ENCODE data around the gene CYP1A2.
A peak's percentile ranks its signal among the peaks of the same experiment; 100 is the strongest.

CYP1A2 gene

GRCh38 chr15:74773731-74774252, 25.1 kb downstream of the CYP1A2 start:
- no peak overlapping the region for H3K27ac ChIP-seq
- TF ChIP-seq, protein P1, sequence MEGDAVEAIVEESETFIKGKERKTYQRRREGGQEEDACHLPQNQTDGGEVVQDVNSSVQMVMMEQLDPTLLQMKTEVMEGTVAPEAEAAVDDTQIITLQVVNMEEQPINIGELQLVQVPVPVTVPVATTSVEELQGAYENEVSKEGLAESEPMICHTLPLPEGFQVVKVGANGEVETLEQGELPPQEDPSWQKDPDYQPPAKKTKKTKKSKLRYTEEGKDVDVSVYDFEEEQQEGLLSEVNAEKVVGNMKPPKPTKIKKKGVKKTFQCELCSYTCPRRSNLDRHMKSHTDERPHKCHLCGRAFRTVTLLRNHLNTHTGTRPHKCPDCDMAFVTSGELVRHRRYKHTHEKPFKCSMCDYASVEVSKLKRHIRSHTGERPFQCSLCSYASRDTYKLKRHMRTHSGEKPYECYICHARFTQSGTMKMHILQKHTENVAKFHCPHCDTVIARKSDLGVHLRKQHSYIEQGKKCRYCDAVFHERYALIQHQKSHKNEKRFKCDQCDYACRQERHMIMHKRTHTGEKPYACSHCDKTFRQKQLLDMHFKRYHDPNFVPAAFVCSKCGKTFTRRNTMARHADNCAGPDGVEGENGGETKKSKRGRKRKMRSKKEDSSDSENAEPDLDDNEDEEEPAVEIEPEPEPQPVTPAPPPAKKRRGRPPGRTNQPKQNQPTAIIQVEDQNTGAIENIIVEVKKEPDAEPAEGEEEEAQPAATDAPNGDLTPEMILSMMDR (conservative IDR thresholded peaks at IDR 0.05), result no peak

DNA sequence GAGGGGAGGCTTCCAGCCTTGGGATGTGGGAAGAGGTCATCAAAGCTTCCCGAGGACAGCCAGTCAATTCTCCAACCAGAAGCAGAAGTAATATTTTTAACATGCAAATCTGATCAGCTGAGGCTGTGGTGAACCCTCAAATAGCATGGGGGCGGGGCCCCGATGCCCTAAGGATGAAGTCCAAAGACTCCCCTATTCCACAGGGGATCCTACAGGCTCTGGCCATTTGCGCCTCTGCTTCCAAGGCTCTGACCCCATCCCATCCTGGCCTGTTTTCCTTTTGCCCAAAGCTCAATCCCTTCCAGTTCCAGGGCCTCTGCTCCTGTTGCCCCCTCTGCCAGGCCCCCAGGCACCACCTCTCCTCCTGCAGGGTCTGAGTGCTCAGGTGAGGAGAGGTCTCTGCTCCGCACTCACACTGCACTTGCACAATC, 26.5 kb downstream of the CYP1A2 start:
- H3K27ac ChIP-seq, result no peak overlapping the region
- TF ChIP-seq, protein P1 (conservative IDR thresholded peaks at IDR 0.05), result no peak

- TF ChIP-seq, protein P1 (conservative IDR thresholded peaks at IDR 0.05), result no peak
- H3K27ac ChIP-seq, result no peak overlapping the region
Observed at GRCh38 chr15:74775894-74776293, 27.2 kb downstream of the CYP1A2 start.

DNA sequence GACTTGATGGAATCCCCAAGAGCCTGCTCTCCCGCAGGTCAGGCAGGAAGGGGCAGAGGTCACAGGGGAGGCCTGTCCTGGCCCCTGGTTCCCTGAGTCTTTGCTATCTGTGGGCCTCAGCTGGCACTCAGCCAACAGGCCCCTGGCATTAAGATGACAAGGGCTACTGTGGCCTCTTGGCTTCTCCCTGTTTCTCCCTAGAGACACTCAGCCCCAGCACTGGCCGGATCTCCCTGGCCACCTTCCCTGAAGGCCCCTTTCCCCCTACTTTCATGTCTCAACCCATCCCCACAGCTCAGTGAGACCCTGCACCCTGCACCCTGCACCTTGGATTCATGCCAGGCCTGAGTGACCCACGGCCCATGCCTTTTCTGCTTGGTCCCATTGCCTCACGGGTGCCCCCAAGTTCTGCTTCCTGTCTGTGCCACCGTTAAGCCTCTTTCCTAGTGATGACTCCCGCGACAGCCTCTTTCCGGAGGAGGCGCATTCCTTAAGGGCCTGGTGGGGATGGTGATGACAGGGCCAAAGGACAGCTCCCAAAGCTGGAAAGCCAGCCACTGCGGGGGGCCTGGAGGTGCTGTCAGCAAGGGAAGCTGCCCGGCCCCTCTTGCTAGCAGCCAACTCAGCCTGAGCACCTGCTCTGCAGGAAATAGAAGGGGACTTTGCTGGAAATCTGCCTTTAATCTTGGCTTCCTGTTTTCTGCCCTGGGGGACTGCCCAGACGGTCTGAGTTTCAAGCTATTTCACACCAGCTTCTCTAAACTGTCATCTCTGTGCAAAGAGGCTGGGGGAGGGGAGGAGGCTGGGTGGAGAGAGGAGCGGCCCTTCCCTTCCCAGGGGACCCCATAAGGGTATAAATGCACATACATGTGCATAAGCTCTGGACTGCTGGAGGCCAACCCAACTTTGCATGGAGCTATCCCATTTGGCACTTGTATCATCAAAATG, 28.4 kb downstream of the CYP1A2 start:
- TF ChIP-seq, protein P1 (conservative IDR thresholded peaks at IDR 0.05), result no peak
- no peak overlapping the region for H3K27ac ChIP-seq

DNA sequence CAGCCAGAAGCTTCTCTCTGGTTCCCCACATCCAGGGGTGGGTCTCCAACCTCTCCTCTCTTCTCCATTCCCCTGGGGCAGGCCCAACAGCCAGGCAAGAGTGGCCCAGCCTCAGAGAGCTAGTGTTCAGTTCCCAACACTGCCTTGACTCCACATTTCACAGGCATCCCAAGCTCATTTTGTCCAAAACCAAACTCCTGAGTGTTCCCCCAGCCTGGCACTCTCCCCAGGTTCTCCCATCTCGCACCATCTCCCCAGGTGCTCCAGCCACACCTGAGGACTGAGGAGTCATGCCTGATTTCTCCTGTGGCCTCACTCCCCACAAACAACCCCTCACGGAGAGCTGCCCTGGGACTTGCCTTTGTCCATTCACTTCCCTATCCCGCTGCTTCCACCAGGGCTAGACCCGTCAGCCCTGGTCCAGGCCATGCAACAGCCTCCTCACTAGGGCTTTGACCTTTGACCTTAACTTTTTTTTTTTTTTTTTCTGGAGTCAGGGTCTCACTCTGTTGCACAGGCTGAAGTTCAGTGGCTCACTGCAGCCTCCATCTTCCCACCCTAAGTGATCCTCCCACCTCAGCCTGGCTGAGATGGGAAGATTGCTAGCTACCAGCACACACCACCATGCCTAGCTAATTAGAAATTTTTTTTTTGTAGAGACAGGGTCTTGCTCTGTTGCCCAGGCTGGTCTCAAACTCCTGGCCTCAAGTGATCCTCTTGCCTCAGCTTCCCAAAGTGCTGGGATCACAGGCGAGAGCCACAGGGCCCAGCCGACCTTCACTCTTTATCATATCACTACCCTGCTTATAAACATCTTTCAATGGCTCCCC, 29.3 kb downstream of the CYP1A2 start:
- TF ChIP-seq, protein P1 (conservative IDR thresholded peaks at IDR 0.05), result no peak
- no peak overlapping the region for H3K27ac ChIP-seq

- TF ChIP-seq, protein P1 (conservative IDR thresholded peaks at IDR 0.05), result no peak
- H3K27ac ChIP-seq, result peak overlapping the region; percentile 5; the same call in 1 of the 2 replicates
Observed at GRCh38 chr15:74778599-74778970, 29.9 kb downstream of the CYP1A2 start.

GRCh38 chr15:74779162-74779648, 30.6 kb downstream of the CYP1A2 start:
- TF ChIP-seq, protein P1 (conservative IDR thresholded peaks at IDR 0.05), result no peak
- peak overlapping the region; percentile 5 for H3K27ac ChIP-seq

Data from VCaP (cell line).